GM19193 (cell line): ENCODE measurements around the gene GRB10.

Source experiments
- POLR2A ChIP-seq: IDR thresholded peaks from 4 replicates; pipeline ENCODE4 v1.6.1; 2011; ENCODE audit not compliant: insufficient read depth, insufficient read length; ENCODE audit errors: extremely low read depth

GRB10 gene

DNA sequence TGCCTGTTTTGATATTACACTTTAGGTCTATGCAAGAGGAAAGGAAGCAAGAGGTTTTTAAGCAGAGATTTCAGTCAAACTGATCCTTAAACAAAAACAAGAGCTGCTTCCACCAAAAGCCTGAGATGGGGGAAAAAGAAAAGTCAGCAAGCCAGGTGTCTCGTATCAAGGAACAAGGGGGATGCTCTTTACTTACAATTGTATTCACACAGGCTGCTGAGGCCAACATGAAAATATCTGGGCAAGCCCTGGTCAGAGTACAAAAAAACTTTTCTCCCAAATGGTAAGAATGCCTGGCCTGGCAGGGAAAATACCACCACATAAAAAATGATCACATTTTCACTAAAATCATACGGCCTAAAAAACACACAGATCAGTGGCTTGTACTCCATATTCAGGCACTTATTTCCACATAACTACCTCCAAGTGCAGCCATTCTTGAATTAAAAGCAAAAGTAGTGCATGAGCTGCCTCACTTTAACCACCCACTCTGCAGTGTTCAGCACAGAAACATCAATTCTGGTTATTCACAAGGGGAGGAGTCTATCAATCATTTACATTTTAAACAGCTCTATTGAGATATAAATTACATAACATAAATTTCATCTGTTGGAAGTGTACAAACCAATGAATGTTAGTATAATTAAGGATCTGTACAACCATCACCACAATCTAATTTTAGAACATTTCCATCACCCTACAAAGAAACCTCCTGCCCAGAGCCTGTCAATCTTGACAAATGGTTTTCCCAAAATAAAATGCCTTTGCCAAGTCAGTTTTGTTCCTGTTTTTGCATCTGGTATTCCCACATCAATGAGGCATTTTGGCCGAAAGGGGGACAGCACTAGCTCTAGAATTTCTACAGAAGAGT is 70.2 kb downstream of the GRB10 start:
- no peak for TF ChIP-seq POLR2A

DNA sequence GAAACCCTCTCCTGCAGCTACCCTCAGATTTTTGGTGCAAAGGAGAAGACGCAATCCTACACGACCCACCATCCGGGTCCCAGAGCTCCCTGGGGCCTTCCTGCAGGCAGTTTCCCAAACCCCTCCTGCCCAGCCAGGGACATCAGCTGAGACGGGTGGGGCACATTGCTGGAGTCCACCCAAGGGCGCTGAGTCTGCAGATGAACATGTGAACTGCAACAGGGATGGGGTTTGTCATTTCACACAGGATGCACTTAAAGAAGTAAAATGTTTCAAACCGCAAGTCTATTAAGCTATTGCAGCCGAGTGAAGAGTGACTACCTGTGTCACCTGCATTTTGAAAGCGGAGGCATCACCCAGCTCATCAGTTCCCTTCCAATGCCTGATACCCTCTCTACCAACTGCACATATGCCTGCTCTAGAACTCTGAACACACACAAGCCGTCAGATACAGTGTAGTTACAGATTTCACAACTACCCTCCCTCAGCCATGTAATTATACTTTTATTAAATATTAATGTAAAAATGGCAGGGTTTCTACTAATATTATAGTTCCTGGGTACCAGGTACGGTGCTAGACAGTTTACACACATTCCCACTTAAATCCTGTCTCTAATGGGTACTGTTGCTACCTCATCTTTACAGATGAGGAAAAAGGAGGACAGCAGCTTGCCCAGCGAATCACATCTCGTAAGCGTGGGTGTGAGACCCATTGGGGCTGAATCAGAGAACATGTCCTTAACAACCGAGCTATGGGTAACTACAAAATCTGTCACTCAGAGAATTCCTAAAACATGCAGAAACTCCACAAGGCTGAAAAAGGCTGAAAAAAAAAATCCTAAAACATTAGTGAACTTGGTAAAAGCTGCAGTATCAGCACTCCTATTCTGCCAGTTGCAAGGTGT is 71.2 kb downstream of the GRB10 start:
- no peak for TF ChIP-seq POLR2A

GRCh38 chr7:50710441-50711154 is 72.1 kb downstream of the GRB10 start:
- TF ChIP-seq POLR2A, result no peak

- TF ChIP-seq POLR2A, result no peak
These were observed 73.5 kb downstream of the GRB10 start for GRCh38 chr7:50709151-50709550.

- no peak for TF ChIP-seq POLR2A
These were observed 75.3 kb downstream of the GRB10 start for GRCh38 chr7:50707236-50708006.

GRCh38 chr7:50706469-50706937 is 76.2 kb downstream of the GRB10 start:
- TF ChIP-seq POLR2A, result no peak

DNA sequence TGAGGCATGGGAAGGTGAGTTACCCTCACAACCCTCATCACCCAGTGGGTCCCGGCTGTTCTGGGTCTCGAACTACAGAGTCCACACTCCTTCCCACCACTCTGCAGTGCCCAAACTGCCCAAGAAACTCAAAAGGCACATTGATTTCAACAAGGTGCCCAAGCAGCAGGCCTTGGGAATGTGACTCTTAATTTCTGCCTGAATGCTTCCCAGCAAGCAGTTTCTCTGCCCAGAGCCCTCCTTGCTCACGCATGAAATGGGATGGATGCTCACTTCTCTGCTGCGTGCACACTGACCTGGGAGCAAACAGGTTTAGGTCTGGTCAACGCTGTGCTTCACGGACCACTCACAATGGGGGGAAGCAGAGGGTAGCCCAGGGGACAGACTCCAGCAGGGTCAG is 77.9 kb downstream of the GRB10 start:
- TF ChIP-seq POLR2A, result no peak

- TF ChIP-seq POLR2A, result no peak
These were observed 79.0 kb downstream of the GRB10 start for GRCh38 chr7:50703654-50704053.

DNA sequence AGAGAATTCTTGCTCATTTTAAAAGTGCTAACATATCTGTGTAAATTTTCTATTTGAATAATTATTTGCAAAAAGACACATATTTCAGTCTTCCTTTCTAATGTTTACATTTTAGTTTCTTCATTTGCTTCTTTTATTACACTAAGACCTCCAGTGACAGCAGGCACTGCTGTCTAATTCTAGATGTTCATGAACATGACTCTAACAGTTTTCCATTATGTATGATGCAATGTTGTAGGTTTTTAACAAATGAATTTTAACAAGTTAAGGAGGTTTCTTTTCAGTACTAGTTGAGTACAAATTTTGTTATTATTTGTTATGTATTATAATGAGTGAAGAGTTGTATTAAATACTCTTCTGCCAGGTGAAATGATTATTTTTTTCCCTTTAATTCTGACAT is 83.6 kb downstream of the GRB10 start:
- TF ChIP-seq POLR2A, result no peak

DNA sequence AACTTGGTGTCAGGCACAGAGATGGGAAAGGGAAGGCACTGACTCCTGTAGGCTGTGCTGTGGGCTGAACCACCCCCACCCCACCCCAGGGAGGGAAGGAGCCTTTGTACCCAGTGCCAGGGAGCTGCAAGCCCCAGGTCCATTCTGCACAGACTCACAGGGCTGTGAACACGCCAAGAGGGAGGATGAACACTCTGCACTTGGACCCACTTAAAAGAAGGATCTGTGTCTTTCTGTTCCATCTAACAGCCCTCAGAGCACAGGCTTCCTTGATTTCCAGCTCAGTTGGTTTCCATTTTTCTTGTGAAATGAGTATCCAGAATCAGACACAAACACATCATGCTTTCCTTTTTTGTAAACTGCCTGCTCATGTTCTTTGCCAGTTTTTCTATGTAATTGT is 84.9 kb downstream of the GRB10 start:
- TF ChIP-seq POLR2A, result no peak

DNA sequence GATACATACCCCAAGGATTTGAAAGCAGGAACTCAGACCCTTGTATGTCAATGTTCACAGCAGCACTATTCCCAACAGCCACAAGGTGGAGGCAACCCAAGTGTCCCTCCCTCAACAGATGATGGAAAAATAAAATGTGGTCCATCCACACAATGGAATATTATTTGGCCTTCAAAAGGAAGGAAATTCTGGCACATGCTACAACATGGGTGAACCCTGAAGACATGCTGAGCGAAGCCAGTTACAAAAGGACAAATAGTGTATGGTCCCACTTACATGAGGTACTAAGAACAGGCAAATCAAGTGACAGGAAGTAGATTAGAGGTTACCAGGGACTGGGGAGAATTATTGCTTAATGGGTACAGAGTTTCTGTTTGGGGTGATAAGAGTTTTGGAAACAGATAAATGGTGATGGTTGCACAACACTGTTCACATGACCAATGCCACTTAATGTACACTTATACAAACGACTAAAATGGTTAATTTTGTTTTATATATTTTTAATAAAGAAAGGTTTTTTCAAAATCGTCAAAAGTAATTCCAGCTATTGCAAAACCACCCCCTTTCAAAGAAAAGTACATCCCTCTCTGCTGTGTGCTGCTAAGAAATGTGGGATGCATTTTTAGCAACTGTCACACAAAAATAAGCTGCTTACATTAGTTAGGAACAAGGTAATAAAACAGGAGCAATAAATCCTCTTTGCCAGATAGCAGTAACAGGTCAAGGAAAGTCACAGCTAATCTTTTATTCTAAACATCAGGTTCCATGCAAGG is 85.7 kb downstream of the GRB10 start:
- no peak for TF ChIP-seq POLR2A

GRCh38 chr7:50695026-50695425 is 87.7 kb downstream of the GRB10 start:
- no peak for TF ChIP-seq POLR2A

DNA sequence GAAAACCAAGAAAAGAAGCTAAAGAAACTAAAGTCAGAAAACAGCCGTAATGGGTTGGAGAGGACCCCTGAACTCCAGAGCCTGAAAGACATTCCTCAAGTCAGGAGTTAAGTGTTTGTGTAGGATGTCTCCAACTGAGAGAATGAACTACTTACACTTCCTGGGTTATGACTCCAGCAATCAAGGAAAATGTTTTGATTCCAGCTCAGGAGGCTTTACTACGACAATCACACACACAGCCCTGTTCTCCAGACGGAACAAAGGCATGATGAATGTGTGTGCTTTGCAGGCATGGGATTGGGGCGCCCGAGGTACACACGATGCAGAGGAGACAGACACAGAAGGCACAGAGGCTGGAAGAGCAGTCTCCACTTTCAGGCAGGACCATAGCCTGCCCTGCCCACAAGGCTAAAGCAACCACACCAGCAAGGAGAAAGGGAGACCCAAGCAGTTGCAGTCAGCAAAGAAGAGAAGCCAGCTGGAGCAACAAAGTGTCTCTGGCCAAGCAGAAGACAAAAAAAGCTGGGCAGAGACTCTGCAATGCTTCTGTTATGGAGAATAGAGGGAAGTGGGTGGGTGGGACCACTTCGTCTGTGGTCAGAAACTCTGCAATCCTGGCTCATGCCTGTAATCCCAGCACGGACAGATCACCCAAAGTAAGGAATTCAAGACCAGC is 89.1 kb downstream of the GRB10 start:
- TF ChIP-seq POLR2A, result no peak
